HG03460 (cell line): Measurements from ENCODE around the gene CEND1.

ENCODE experiments used
- ATAC-seq: cut with Tn5 transposase; IDR thresholded peaks from one replicate; pipeline ENCODE4 v1.9.1; 2021; ENCODE audit not compliant: unreplicated experiment

CEND1 gene

GRCh38 chr11:779955-780532, 9.8 kb downstream of the CEND1 start:
- ATAC-seq = no peak

GRCh38 chr11:778976-779954, 10.6 kb downstream of the CEND1 start:
- ATAC-seq = no peak

GRCh38 chr11:777288-778255, 12.3 kb downstream of the CEND1 start, which contains the start of gene GATD1:
Gene GATD1 (minus strand): TSS chr11:777487. CDS start chr11:777462, 25 bp downstream.
- peak; percentile 66 for ATAC-seq

GRCh38 chr11:776561-777287, 13.2 kb downstream of the CEND1 start:
- ATAC-seq = peak; percentile 25

- no peak for ATAC-seq
Measured at GRCh38 chr11:776263-776560, 13.7 kb downstream of the CEND1 start.

- no peak for ATAC-seq
Measured at GRCh38 chr11:774873-775592, 14.9 kb downstream of the CEND1 start.

GRCh38 chr11:773830-774229, 16.1 kb downstream of the CEND1 start:
- no peak for ATAC-seq

- no peak for ATAC-seq
Measured at GRCh38 chr11:773425-773824, 16.5 kb downstream of the CEND1 start.

GRCh38 chr11:772429-773390, 17.2 kb downstream of the CEND1 start:
- ATAC-seq = no peak

- no peak for ATAC-seq
Measured at GRCh38 chr11:771617-772204, 18.2 kb downstream of the CEND1 start.

GRCh38 chr11:770642-771616, 19.0 kb downstream of the CEND1 start:
- no peak for ATAC-seq

GRCh38 chr11:769887-770641, 19.8 kb downstream of the CEND1 start:
- no peak for ATAC-seq

- ATAC-seq = no peak
Measured at GRCh38 chr11:767238-767637, 22.7 kb downstream of the CEND1 start.

- no peak for ATAC-seq
Measured at GRCh38 chr11:766936-767210, 23.0 kb downstream of the CEND1 start.

GRCh38 chr11:766106-766935, 23.6 kb downstream of the CEND1 start:
- ATAC-seq = no peak

GRCh38 chr11:765802-766091, 24.1 kb downstream of the CEND1 start:
- no peak for ATAC-seq
